ENCODE results near the gene RAP1GAP.
"Not testable (repeated sequence)": the region's sequence is repeated elsewhere in the genome, so short reads cannot be mapped to it uniquely, and the experiment has no call there.

RAP1GAP gene

DNA sequence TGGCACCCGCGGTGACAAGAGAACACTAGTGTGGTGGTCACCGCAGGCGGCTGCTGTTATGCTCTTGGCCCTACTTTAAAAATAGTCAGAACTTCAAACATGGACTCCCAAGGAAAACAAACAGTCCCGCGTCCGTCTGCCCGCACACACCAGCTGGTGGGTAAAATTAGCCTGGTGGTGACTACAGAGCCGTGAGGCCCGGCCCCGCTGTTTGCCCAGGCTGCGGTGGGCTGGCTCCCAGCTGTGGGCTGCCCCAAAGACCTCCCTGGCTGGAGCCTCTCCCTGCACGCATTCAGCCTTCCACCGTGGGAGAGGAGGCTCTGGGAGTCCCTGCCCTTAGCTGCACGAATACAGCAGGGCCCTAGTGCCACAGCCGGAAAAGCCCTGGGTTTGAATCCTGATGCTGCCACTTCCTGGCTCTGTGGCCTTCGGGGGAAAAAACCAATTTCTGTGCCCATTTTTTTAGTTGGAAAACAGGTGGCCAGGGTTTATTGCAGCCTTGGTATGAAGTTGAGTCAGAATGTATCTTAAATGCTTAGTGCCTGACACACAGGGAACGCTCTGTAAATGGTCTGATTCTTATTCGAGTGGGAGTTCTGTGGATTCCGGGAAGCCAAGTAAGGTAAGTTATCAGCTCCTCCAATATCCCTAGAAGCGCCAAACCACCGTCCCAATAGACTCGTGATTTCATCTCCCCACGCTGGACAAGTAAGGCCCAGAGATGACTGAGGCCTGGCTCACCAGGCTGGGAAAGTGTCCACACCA lies 101.7 kb downstream of the RAP1GAP start:
- no peak overlapping the region for H3K4me3 ChIP-seq (ENCODE audit: low read depth, low read length)
- no peak for TF ChIP-seq CTCF (IDR thresholded peaks at IDR 0.05; ENCODE audit: low read depth, low read length)

DNA sequence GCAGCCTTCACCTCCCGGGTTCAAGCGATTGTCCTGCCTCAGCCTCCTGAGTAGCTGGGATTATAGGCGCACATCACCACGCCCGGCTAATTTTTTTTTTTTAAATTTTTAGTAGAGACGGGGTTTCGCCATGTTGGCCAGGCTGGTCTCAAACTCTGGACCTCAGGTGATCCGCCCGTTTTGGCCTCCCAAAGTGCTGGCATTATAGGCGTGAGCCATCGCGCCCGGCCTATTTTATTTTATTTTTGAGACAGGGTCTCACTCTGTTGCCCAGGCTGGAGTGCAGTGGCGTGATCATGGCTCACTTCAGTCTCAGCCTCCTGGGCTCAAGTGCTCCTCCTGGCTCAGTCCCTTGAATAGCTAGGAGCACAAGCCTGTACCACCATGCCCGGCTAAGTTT lies 102.8 kb downstream of the RAP1GAP start:
- H3K4me3 ChIP-seq (ENCODE audit: low read depth, low read length) = not testable (repeated sequence)

GRCh38 chr1:21565285-21565684 lies 103.9 kb downstream of the RAP1GAP start:
- no peak overlapping the region for H3K4me3 ChIP-seq (ENCODE audit: low read depth, low read length)
- TF ChIP-seq CTCF (IDR thresholded peaks at IDR 0.05; ENCODE audit: low read depth, low read length) = no peak

DNA sequence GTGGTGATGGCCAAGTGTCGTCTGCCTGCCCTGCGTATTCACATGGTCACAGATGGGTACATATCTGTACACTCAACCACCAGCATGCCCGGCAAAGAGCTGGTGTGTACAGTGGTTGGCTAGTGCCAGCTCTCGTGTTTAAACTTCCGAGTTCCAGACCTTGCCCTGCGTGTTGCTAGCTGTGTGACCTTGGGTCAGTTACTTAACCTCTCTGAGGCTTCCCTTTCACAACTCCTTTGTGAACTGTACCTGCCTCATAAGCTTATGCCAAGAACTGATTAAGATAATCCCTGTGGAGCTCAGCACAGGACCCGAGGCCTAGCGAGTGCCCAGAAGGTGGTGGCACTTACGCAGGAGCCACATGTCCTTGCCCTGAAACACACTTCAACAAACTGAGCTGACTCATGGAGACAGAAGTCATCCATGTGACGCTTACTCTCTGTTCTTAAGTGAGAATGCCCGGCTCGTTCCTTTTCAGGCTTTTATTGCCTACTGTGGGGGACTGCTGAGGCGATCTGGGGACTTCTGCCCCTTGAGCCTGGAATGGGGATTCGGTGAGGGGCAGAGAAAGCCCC lies 104.5 kb downstream of the RAP1GAP start:
- H3K4me3 ChIP-seq (ENCODE audit: low read depth, low read length) = no peak overlapping the region
- TF ChIP-seq CTCF (IDR thresholded peaks at IDR 0.05; ENCODE audit: low read depth, low read length) = no peak

GRCh38 chr1:21563971-21564370 lies 105.2 kb downstream of the RAP1GAP start:
- H3K4me3 ChIP-seq (ENCODE audit: low read depth, low read length) = no peak overlapping the region
- no peak for TF ChIP-seq CTCF (IDR thresholded peaks at IDR 0.05; ENCODE audit: low read depth, low read length)

- TF ChIP-seq CTCF (IDR thresholded peaks at IDR 0.05; ENCODE audit: low read depth, low read length) = no peak
- H3K4me3 ChIP-seq (ENCODE audit: low read depth, low read length) = no peak overlapping the region
Measured at GRCh38 chr1:21562896-21563295, 106.3 kb downstream of the RAP1GAP start.

- H3K4me3 ChIP-seq (ENCODE audit: low read depth, low read length) = no peak overlapping the region
- no peak for TF ChIP-seq CTCF (IDR thresholded peaks at IDR 0.05; ENCODE audit: low read depth, low read length)
Measured at GRCh38 chr1:21560916-21561638, 108.1 kb downstream of the RAP1GAP start.
